ENCODE measurements around the gene MEST.
"Not testable (repeated sequence)": the region's sequence is repeated elsewhere in the genome, so short reads cannot be mapped to it uniquely, and the experiment has no call there.

Gene MEST

GRCh38 chr7:130491841-130492522, at the start of gene MEST:
Gene MEST, plus strand, starts transcription at chr7:130492085. Its CDS starts 229 bp downstream, at chr7:130492314.
- DNase-seq (ENCODE audit: low spot score): peak; percentile 37

- no peak for DNase-seq (ENCODE audit: low spot score)
Observed at GRCh38 chr7:130442601-130443000, 49.3 kb upstream of the MEST start.

- DNase-seq (ENCODE audit: low spot score): no peak
Observed at GRCh38 chr7:130444234-130444633, 47.7 kb upstream of the MEST start.

- no peak for DNase-seq (ENCODE audit: low spot score)
Observed at GRCh38 chr7:130444751-130445407, 47.0 kb upstream of the MEST start.

- DNase-seq (ENCODE audit: low spot score): no peak
Observed at GRCh38 chr7:130446259-130446658, 45.6 kb upstream of the MEST start.

- not testable (repeated sequence) for DNase-seq (ENCODE audit: low spot score)
Observed at GRCh38 chr7:130451344-130451743, 40.5 kb upstream of the MEST start.

- DNase-seq (ENCODE audit: low spot score): no peak
Observed at GRCh38 chr7:130452951-130453350, 38.9 kb upstream of the MEST start.

- no peak for DNase-seq (ENCODE audit: low spot score)
Observed at GRCh38 chr7:130454959-130455358, 36.9 kb upstream of the MEST start.

- no peak for DNase-seq (ENCODE audit: low spot score)
Observed at GRCh38 chr7:130458257-130458656, 33.6 kb upstream of the MEST start.

- peak; percentile 25 for DNase-seq (ENCODE audit: low spot score)
Observed at GRCh38 chr7:130461272-130461671, 30.6 kb upstream of the MEST start.

GRCh38 chr7:130463553-130464434, 28.1 kb upstream of the MEST start:
- DNase-seq (ENCODE audit: low spot score): no peak

- DNase-seq (ENCODE audit: low spot score): no peak
Observed at GRCh38 chr7:130468612-130469011, 23.3 kb upstream of the MEST start.

GRCh38 chr7:130471974-130472373, 19.9 kb upstream of the MEST start:
- no peak for DNase-seq (ENCODE audit: low spot score)

GRCh38 chr7:130473289-130473688, 18.6 kb upstream of the MEST start:
- DNase-seq (ENCODE audit: low spot score): no peak

GRCh38 chr7:130473876-130474275, 18.0 kb upstream of the MEST start:
- DNase-seq (ENCODE audit: low spot score): no peak

GRCh38 chr7:130475776-130476175, 16.1 kb upstream of the MEST start:
- no peak for DNase-seq (ENCODE audit: low spot score)

- no peak for DNase-seq (ENCODE audit: low spot score)
Observed at GRCh38 chr7:130476297-130477150, 15.4 kb upstream of the MEST start.

- no peak for DNase-seq (ENCODE audit: low spot score)
Observed at GRCh38 chr7:130478991-130479390, 12.9 kb upstream of the MEST start.

GRCh38 chr7:130479716-130480400, 12.0 kb upstream of the MEST start:
- no peak for DNase-seq (ENCODE audit: low spot score)

GRCh38 chr7:130481898-130482297, 10.0 kb upstream of the MEST start:
- DNase-seq (ENCODE audit: low spot score): peak; percentile 37

GRCh38 chr7:130483031-130483430, 8.9 kb upstream of the MEST start:
- no peak for DNase-seq (ENCODE audit: low spot score)
